ENCODE results near the gene MRC2. TPM values are rescaled to one million over a fixed set of nuclear protein-coding genes. Genes with fewer than 3 reads are reported as not detected.

MRC2 gene
- total RNA-seq, 1 experiment from 2014 or later = 10.7 TPM

DNA sequence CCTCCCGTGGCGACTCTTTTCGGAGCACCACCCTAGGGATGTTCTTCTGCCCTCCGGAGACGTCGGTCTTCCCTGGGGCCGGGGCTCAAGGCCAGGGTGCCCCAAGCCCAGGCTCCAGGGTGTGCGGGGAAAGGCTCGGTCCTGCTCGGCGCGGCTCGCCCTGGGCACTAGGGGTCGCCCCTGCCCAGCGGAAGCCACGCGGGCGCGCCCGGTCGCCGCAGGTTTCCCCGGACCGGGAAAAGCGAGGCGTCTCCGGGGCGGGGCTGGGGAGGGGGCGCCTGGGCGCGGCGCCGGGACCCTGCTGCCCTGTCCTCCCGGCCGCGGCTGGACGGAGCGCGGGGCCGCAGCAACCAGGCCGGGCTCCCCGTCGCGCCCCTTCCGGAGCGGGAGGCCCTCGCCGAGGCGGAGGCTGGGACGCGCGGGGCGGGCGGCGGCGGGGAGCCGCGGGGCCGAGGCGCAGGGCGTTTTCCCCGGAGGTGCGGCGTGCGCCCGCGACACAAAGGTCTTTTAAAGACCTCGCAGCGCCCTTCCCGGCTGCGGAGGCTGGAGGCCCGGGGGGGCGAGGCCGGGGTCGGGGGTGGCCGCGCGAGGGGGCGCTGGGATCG, 76.4 kb downstream of the MRC2 start:
- peak overlapping the region; percentile 68 for H3K9ac ChIP-seq (ENCODE audit: low read length)
- no peaks in the 10 kb centered on the region for H3K79me2 ChIP-seq (ENCODE audit: insufficient read depth, low read length)
- ChIA-PET RAD21 (ENCODE audit: low non-redundant PET in 1 of 2, low total read pairs in 2 of 2, uncharacterized antibody in 2 of 2, unreplicated experiment in 2 of 2) (no interaction called here), POLR2A (no interaction called here), CTCF (interaction anchor here (1.0 to 1.6 kb wide), 5 partner anchors 7 to 721 kb away, joined by 3 to 13 read pairs (median 4); no protein-coding TSS in a partner anchor)
- no peaks in the 10 kb centered on the region for H3K9me2 ChIP-seq (ENCODE audit: insufficient read depth)
- TF ChIP-seq, protein P1, sequence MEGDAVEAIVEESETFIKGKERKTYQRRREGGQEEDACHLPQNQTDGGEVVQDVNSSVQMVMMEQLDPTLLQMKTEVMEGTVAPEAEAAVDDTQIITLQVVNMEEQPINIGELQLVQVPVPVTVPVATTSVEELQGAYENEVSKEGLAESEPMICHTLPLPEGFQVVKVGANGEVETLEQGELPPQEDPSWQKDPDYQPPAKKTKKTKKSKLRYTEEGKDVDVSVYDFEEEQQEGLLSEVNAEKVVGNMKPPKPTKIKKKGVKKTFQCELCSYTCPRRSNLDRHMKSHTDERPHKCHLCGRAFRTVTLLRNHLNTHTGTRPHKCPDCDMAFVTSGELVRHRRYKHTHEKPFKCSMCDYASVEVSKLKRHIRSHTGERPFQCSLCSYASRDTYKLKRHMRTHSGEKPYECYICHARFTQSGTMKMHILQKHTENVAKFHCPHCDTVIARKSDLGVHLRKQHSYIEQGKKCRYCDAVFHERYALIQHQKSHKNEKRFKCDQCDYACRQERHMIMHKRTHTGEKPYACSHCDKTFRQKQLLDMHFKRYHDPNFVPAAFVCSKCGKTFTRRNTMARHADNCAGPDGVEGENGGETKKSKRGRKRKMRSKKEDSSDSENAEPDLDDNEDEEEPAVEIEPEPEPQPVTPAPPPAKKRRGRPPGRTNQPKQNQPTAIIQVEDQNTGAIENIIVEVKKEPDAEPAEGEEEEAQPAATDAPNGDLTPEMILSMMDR (IDR thresholded peaks at IDR 0.05 in 2 of 3, conservative IDR thresholded peaks at IDR 0.05 in 1 of 3; ENCODE audit: borderline replicate concordance in 1 of 3, insufficient read depth in 1 of 3, low read depth in 2 of 3, low read length in 2 of 3) = peak; percentile 76 to 94 (median 91)
- TF ChIP-seq, protein P2, sequence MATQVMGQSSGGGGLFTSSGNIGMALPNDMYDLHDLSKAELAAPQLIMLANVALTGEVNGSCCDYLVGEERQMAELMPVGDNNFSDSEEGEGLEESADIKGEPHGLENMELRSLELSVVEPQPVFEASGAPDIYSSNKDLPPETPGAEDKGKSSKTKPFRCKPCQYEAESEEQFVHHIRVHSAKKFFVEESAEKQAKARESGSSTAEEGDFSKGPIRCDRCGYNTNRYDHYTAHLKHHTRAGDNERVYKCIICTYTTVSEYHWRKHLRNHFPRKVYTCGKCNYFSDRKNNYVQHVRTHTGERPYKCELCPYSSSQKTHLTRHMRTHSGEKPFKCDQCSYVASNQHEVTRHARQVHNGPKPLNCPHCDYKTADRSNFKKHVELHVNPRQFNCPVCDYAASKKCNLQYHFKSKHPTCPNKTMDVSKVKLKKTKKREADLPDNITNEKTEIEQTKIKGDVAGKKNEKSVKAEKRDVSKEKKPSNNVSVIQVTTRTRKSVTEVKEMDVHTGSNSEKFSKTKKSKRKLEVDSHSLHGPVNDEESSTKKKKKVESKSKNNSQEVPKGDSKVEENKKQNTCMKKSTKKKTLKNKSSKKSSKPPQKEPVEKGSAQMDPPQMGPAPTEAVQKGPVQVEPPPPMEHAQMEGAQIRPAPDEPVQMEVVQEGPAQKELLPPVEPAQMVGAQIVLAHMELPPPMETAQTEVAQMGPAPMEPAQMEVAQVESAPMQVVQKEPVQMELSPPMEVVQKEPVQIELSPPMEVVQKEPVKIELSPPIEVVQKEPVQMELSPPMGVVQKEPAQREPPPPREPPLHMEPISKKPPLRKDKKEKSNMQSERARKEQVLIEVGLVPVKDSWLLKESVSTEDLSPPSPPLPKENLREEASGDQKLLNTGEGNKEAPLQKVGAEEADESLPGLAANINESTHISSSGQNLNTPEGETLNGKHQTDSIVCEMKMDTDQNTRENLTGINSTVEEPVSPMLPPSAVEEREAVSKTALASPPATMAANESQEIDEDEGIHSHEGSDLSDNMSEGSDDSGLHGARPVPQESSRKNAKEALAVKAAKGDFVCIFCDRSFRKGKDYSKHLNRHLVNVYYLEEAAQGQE (IDR thresholded peaks at IDR 0.05; ENCODE audit: low read depth) = no peak
- TF ChIP-seq RAD21 (IDR thresholded peaks at IDR 0.05; ENCODE audit: low read depth) = peak; percentile 97
- TF ChIP-seq, protein P3, sequence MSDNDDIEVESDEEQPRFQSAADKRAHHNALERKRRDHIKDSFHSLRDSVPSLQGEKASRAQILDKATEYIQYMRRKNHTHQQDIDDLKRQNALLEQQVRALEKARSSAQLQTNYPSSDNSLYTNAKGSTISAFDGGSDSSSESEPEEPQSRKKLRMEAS (IDR thresholded peaks at IDR 0.05) = peak; percentile 50; the same call in 1 of the 2 replicates
- TF ChIP-seq ZFX (IDR thresholded peaks at IDR 0.05) = peak; percentile 59; the same call in 1 of the 2 replicates
- no peak for TF ChIP-seq CEBPB (IDR thresholded peaks at IDR 0.05; ENCODE audit: low read depth)
- BruUV-seq (replicated peaks) = no TSS peak
- no peak for DNase-seq (ENCODE audit: low read depth, low spot score)
- no peaks in the 10 kb centered on the region for H4K20me1 ChIP-seq (ENCODE audit: insufficient read depth)
- H2AFZ ChIP-seq (ENCODE audit: low read depth, low read length, poor library complexity, severe bottlenecking) = peak overlapping the region; percentile 96
- intact Hi-C loops (cut with micrococcal nuclease) = loop anchor here (1.0 to 5.0 kb wide), 4 partner anchors 264 to 702 kb away; no protein-coding TSS in a partner anchor
- H3K27me3 ChIP-seq (ENCODE audit: insufficient read depth, low read length) = no peaks in the 10 kb centered on the region
- peak overlapping the region; percentile 39; the same call in 1 of the 2 replicates for H3K27ac ChIP-seq (ENCODE audit: low read depth, low read length)
- ATAC-seq = peak; percentile 93
- H3K4me3 ChIP-seq (replicated peaks in 1 of 2; ENCODE audit: low read depth in 1 of 2, low read length in 2 of 2) = peak overlapping the region; percentile 48 to 63
- H3K9me3 ChIP-seq (ENCODE audit: control insufficient read depth in 1 of 2, insufficient read depth in 1 of 2, low read depth in 1 of 2, low read length in 2 of 2) = peaks cover 4 to 15% of the 10 kb centered on the region in 2 experiments; a peak in 2 of 4 replicates
- H3K36me3 ChIP-seq (ENCODE audit: control insufficient read depth in 1 of 2, insufficient read depth in 2 of 2, low read length in 2 of 2) = no peaks in the 10 kb centered on the region
- peak overlapping the region; percentile 98 for H3K4me2 ChIP-seq (ENCODE audit: low read length)
- H3K4me1 ChIP-seq (ENCODE audit: control insufficient read depth in 1 of 2, insufficient read depth in 2 of 2, low read length in 2 of 2) = peaks cover 18 to 32% of the 10 kb centered on the region in 2 experiments
